GM12878 (cell line): Measurements from ENCODE around the gene EHD1. TPM values are rescaled to one million over a fixed set of nuclear protein-coding genes. Genes with fewer than 3 reads are reported as not detected.

ENCODE experiments used
- ATAC-seq: fragments of 200-7000 bp; cut with Tn5 transposase; 3 replicates; pipeline ENCODE4 v1.9.1; 2020; ENCODE audit warnings: mild to moderate bottlenecking, moderate library complexity
- BruUV-seq: library from RNA; stranded (reverse); fragments of 400-500 nt; replicated peaks from 2 replicates; lab custom pipeline; 2021; lab: Mats Ljungman, UMichigan
- CTCF ChIA-PET: fragments of 300-600 bp; sonication (Branson Sonifier 250); formaldehyde crosslinking; extraction: SDS; loops from one replicate; lab custom pipeline; 2021; ENCODE audit warnings: inconsistent platforms; lab: Yijun Ruan, JAX
- POLR2A ChIA-PET: fragments of 350-600 bp; formaldehyde crosslinking; extraction: SDS; loops from one replicate; lab custom pipeline; 2021; ENCODE audit warnings: inconsistent platforms; lab: Charles Lee
- RAD21 ChIA-PET: fragments of 300-600 bp; sonication (Branson Sonifier 250); formaldehyde crosslinking; loops from one replicate; lab custom pipeline; 2023; ENCODE audit warnings: antibody characterized with exemption; ENCODE audit not compliant: unreplicated experiment; lab: Charles Lee
- SMC1A ChIA-PET: fragments of 300-600 bp; sonication (Branson Sonifier 250); formaldehyde crosslinking; loops from one replicate; lab custom pipeline; 2023; ENCODE audit not compliant: unreplicated experiment, uncharacterized antibody; lab: Charles Lee
- DNase-seq: peaks from one replicate; pipeline ENCODE4 v3.0.0-alpha.2; 2011; ENCODE audit warnings: low read depth, low spot score
- FAIRE-seq: peaks from 3 replicates; lab custom pipeline; 2011; peaks lifted over from hg19 to GRCh38; lab: Jason Lieb, UNC
- H2AFZ ChIP-seq: 2 replicates; pipeline ENCODE4 v1.6.0; 2011; ENCODE audit warnings: low read depth, low read length, control low read depth; ENCODE audit not compliant: control insufficient read depth
- H3K27ac ChIP-seq: 2 replicates; pipeline ENCODE4 v1.5.1; 2011; ENCODE audit warnings: control low read depth; ENCODE audit not compliant: control insufficient read depth, insufficient read depth
- H3K27me3 ChIP-seq, 2 experiments: replicated peaks in 1 of 2; 2 replicates each; pipeline versions ENCODE4 v1.6.0 to v1.6.1; 2011; ENCODE audit warnings: low read length in 1 of 2; ENCODE audit not compliant: control insufficient read depth in 2 of 2, insufficient read depth in 2 of 2
- H3K36me3 ChIP-seq, 2 experiments: 2 replicates each; pipeline ENCODE4 v1.5.1; 2011; ENCODE audit warnings: low read length in 1 of 2; ENCODE audit not compliant: control insufficient read depth in 2 of 2, insufficient read depth in 2 of 2
- H3K4me1 ChIP-seq: 2 replicates; pipeline ENCODE4 v1.6.1; 2011; ENCODE audit warnings: mild to moderate bottlenecking, low read length, moderate library complexity, mixed read lengths; ENCODE audit not compliant: control insufficient read depth, insufficient read depth
- H3K4me2 ChIP-seq: 2 replicates; pipeline ENCODE4 v1.6.0; 2011; ENCODE audit warnings: control low read depth; ENCODE audit not compliant: control insufficient read depth, insufficient read depth
- H3K4me3 ChIP-seq: fragments of 200-600 bp; sonication (generic); 2 replicates; pipeline ENCODE4 v1.5.1; 2016
- H3K79me2 ChIP-seq: 2 replicates; pipeline ENCODE4 v1.6.0; 2011; ENCODE audit warnings: low read length; ENCODE audit not compliant: control insufficient read depth, insufficient read depth
- H3K9ac ChIP-seq: 2 replicates; pipeline ENCODE4 v1.8.0; 2011; ENCODE audit warnings: low read length, control low read depth, mixed read lengths; ENCODE audit not compliant: control insufficient read depth, insufficient read depth
- H3K9me3 ChIP-seq: replicated peaks from 3 replicates; pipeline ENCODE4 v1.5.1; 2011; ENCODE audit warnings: mild to moderate bottlenecking, low read length; ENCODE audit not compliant: control insufficient read depth, insufficient read depth
- H4K20me1 ChIP-seq: 2 replicates; pipeline ENCODE4 v1.6.0; 2011; ENCODE audit not compliant: control insufficient read depth, insufficient read depth
- BCL11A ChIP-seq: IDR thresholded peaks from 2 replicates; pipeline ENCODE4 v1.6.1; 2011; ENCODE audit warnings: low read depth, low read length
- BMI1 ChIP-seq: fragments of 450-650 bp; IDR thresholded peaks from 2 replicates; pipeline ENCODE4 v1.6.1; 2016; ENCODE audit warnings: mild to moderate bottlenecking, moderate library complexity, borderline replicate concordance
- BRCA1 ChIP-seq: IDR thresholded peaks from 2 replicates; pipeline ENCODE4 v1.6.1; 2011; ENCODE audit warnings: low read depth, low read length, improper control_type of control experiment
- CHD2 ChIP-seq: IDR thresholded peaks from 2 replicates; pipeline ENCODE4 v1.6.1; 2011; ENCODE audit warnings: low read depth, low read length, improper control_type of control experiment, borderline replicate concordance
- CHD4 ChIP-seq: fragments of 200-600 bp; sonication (generic); IDR thresholded peaks from 2 replicates; pipeline ENCODE4 v1.6.1; 2016; ENCODE audit warnings: mild to moderate bottlenecking
- CREM ChIP-seq: IDR thresholded peaks from 2 replicates; pipeline ENCODE4 v1.6.1; 2014; ENCODE audit warnings: antibody characterized with exemption, low read depth
- EP300 ChIP-seq, 2 experiments: fragments of 150-350 bp in 1 of 2; IDR thresholded peaks; 2 replicates each; pipeline ENCODE4 v1.6.1; 2011 to 2012; ENCODE audit warnings: low read depth in 2 of 2, low read length in 2 of 2, borderline replicate concordance in 1 of 2, improper control_type of control experiment in 1 of 2, inconsistent platforms in 1 of 2; ENCODE audit not compliant: control insufficient read depth in 1 of 2
- HSF1 ChIP-seq: fragments of 150-350 bp; IDR thresholded peaks from 2 replicates; pipeline ENCODE4 v1.6.1; 2014; ENCODE audit warnings: mild to moderate bottlenecking, low read depth, low read length
- IRF4 ChIP-seq: IDR thresholded peaks from 2 replicates; pipeline ENCODE4 v1.6.1; 2011; ENCODE audit warnings: low read depth, low read length
- NFYA ChIP-seq: IDR thresholded peaks from 2 replicates; pipeline ENCODE4 v1.6.1; 2011; ENCODE audit warnings: low read depth, mild to moderate bottlenecking, low read length, improper control_type of control experiment, borderline replicate concordance
- RAD21 ChIP-seq: IDR thresholded peaks from 2 replicates; pipeline ENCODE4 v1.6.1; 2011; ENCODE audit warnings: mild to moderate bottlenecking, low read depth, low read length, moderate library complexity; ENCODE audit not compliant: insufficient read depth
- RBBP5 ChIP-seq: fragments of 200-600 bp; sonication (generic); conservative IDR thresholded peaks from 2 replicates; pipeline ENCODE4 v1.6.1; 2016
- RCOR1 ChIP-seq: conservative IDR thresholded peaks from 2 replicates; pipeline ENCODE4 v1.6.1; 2012; ENCODE audit warnings: low read depth, low read length, improper control_type of control experiment
- SMAD1 ChIP-seq: fragments of 450-650 bp; IDR thresholded peaks from 2 replicates; pipeline ENCODE4 v1.6.1; 2018; ENCODE audit warnings: mild to moderate bottlenecking, low read depth; ENCODE audit not compliant: partially characterized antibody
- SMARCA5 ChIP-seq: fragments of 450-650 bp; IDR thresholded peaks from 2 replicates; pipeline ENCODE4 v1.6.1; 2017; ENCODE audit warnings: mild to moderate bottlenecking
- SRF ChIP-seq, 2 experiments: IDR thresholded peaks; 2 replicates each; pipeline ENCODE4 v1.6.1; 2011; ENCODE audit warnings: low read depth in 2 of 2, low read length in 2 of 2, mild to moderate bottlenecking in 1 of 2, moderate library complexity in 1 of 2
- TARDBP ChIP-seq: IDR thresholded peaks from 2 replicates; pipeline ENCODE4 v1.6.1; 2016; ENCODE audit warnings: borderline replicate concordance
- USF2 ChIP-seq: IDR thresholded peaks from 2 replicates; pipeline ENCODE4 v1.6.1; 2011; ENCODE audit warnings: low read depth, low read length, improper control_type of control experiment, borderline replicate concordance
- ZBED1 ChIP-seq: IDR thresholded peaks from 2 replicates; pipeline ENCODE4 v1.6.1; 2016; ENCODE audit warnings: borderline replicate concordance
- WGBS: methylation state at CpG from one replicate; pipeline ENCODE4 v1.1.6; 2016; ENCODE audit warnings: low lambda C conversion rate; ENCODE audit not compliant: insufficient replicate concordance, insufficient coverage; ENCODE audit errors: missing lambda C conversion rate; 5-methylcytosine and 5-hydroxymethylcytosine counted together
- in situ Hi-C: fragments of 300-500 bp; cut with MboI; formaldehyde crosslinking; loops from 9 replicates; pipeline ENCODE4 v1.14.3; 2018; ENCODE audit warnings: mixed read lengths
- intact Hi-C: fragments of 100-400 bp; cut with micrococcal nuclease; formaldehyde crosslinking; loops from one replicate; pipeline ENCODE4 v1.14.2; 2022; ENCODE audit not compliant: unreplicated experiment
- polyA plus RNA-seq, 11 experiments: library from polyadenylated mRNA; depleted of rRNA in 4 of 11; unstranded in 6 of 11; stranded (reverse) in 5 of 11; fragments of >200 nt; fragmentation: Nextera tagmentation in 4 of 11; fragmentation: Illumina TruSeq in 1 of 11; extraction: Ambion mirVana in 4 of 11; extraction: Trizol in 1 of 11; gene quantifications; 1 replicate in 1 of 11; 2 replicates in 10 of 11; pipeline versions ENCODE4 v1.2.1 to v1.2.3, GENCODE V29; 2011 to 2016; ENCODE audit warnings: inconsistent platforms in 2 of 11, missing spikeins in 2 of 11, low read depth in 1 of 11
- total RNA-seq, 4 experiments: library from RNA; depleted of rRNA in 3 of 4; stranded (reverse); fragments of >200 nt in 3 of 4; fragmentation: Illumina TruSeq in 1 of 4; extraction: Trizol in 1 of 4; gene quantifications; 2 replicates each; pipeline versions ENCODE4 v1.2.1 to v1.2.3, GENCODE V29; 2013 to 2021
- TF ChIP-seq, protein P1 (sequence below): fragments of 450-650 bp; IDR thresholded peaks from 2 replicates; pipeline ENCODE4 v1.6.1; 2017; ENCODE audit warnings: borderline replicate concordance

The EHD1 gene
- total and polyA plus RNA-seq, 10 of the 15 experiments (the other 5 are each of a cell fraction or from before 2014, with no cell fraction given), result 1.0 to 165 (median 66.5) TPM

- WGBS, result under 1% methylated on average over 29 of the region's 47 CpGs
- no peaks in the 10 kb centered on the region for H3K36me3 ChIP-seq
- intact Hi-C loops (no loop called here), in situ Hi-C loops (no loop called here)
- H2AFZ ChIP-seq, result peak within 1 kb of the TSS; percentile 100
- no TSS peak for BruUV-seq
- H3K27ac ChIP-seq, result peak within 1 kb of the TSS; percentile 76
- H3K9ac ChIP-seq, result peak within 1 kb of the TSS; percentile 83
- H3K9me3 ChIP-seq, result no peaks in the 10 kb centered on the region
- peak within 1 kb of the TSS; percentile 66 for H3K4me3 ChIP-seq
- ChIA-PET CTCF (interaction anchor here (0.6 to 1.3 kb wide), 9 partner anchors 24 to 351 kb away, joined by 3 to 4 read pairs (median 3); partner anchors contain the start of genes BATF2 and TM7SF2), SMC1A (interaction anchor here (0.8 to 1.4 kb wide), 5 partner anchors 9 to 93 kb away, joined by 3 to 6 read pairs (median 3); no protein-coding TSS in a partner anchor), RAD21 (interaction anchor here (0.5 to 2.0 kb wide), 7 partner anchors 10 to 339 kb away, joined by 3 to 8 read pairs (median 3); partner anchors contain the start of genes ARL2, BATF2 and SF1), POLR2A (interaction anchor here (0.5 to 1.5 kb wide), 9 partner anchors 13 to 545 kb away, joined by 3 to 4 read pairs (median 3); partner anchors contain the start of genes MEN1, SF1 and TM7SF2)
- FAIRE-seq (peak; percentile 97), DNase-seq (peak; percentile 44), ATAC-seq (peak; percentile 99)
- no peaks in the 10 kb centered on the region for H3K27me3 ChIP-seq
- no peaks in the 10 kb centered on the region for H3K79me2 ChIP-seq
- peaks cover 5% of the 10 kb centered on the region for H3K4me1 ChIP-seq
- no peaks in the 10 kb centered on the region for H4K20me1 ChIP-seq
- H3K4me2 ChIP-seq, result peak within 1 kb of the TSS; percentile 100
- TF ChIP-seq NFYA, result no peak
- peak; percentile 89 for TF ChIP-seq CHD2
- TF ChIP-seq BRCA1, result no peak
- TF ChIP-seq TARDBP, result peak; percentile 96
- peak in 1 of 2 experiments; percentile 33; a peak in 1 of 4 replicates for TF ChIP-seq SRF (IDR thresholded peaks at IDR 0.05; ENCODE audit: low read depth in 2 of 2, low read length in 2 of 2)
- no peak for TF ChIP-seq RAD21
- TF ChIP-seq RBBP5, result no peak
- TF ChIP-seq RCOR1, result no peak
- peak in 1 of 2 experiments; percentile 27; a peak in 1 of 4 replicates for TF ChIP-seq EP300 (IDR thresholded peaks at IDR 0.05; ENCODE audit: borderline replicate concordance in 1 of 2, control insufficient read depth in 1 of 2, low read depth in 2 of 2, low read length in 2 of 2)
- no peak for TF ChIP-seq CHD4
- TF ChIP-seq SMARCA5, result 0 out of 2 replicates have a peak, but pooled peaks have one; percentile 25
- no peak for TF ChIP-seq USF2
- peak; percentile 92 for TF ChIP-seq CREM
- no peak for TF ChIP-seq ZBED1
- TF ChIP-seq BCL11A, result no peak
- TF ChIP-seq HSF1, result no peak
- TF ChIP-seq, protein P1, sequence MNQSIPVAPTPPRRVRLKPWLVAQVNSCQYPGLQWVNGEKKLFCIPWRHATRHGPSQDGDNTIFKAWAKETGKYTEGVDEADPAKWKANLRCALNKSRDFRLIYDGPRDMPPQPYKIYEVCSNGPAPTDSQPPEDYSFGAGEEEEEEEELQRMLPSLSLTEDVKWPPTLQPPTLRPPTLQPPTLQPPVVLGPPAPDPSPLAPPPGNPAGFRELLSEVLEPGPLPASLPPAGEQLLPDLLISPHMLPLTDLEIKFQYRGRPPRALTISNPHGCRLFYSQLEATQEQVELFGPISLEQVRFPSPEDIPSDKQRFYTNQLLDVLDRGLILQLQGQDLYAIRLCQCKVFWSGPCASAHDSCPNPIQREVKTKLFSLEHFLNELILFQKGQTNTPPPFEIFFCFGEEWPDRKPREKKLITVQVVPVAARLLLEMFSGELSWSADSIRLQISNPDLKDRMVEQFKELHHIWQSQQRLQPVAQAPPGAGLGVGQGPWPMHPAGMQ, result no peak
- TF ChIP-seq SMAD1, result no peak
- 0 out of 2 replicates have a peak, but pooled peaks have one; percentile 5 for TF ChIP-seq IRF4
- no peak for TF ChIP-seq BMI1
Measured at GRCh38 chr11:64923944-64924909, 45.8 kb upstream of the EHD1 start, which contains the start of gene PPP2R5B. Gene PPP2R5B (plus strand): TSS chr11:64924689. CDS start chr11:64925735, 1,046 bp downstream.
